Erythroblast (primary cell): ENCODE measurements around the gene AGK.

ENCODE experiments used
- GATA1 ChIP-seq: IDR thresholded peaks from 2 replicates; pipeline ENCODE4 v1.6.1; 2011; ENCODE audit warnings: low read depth, mild to moderate bottlenecking, control low read depth, low read length, moderate library complexity
- POLR2A ChIP-seq: IDR thresholded peaks from 2 replicates; pipeline ENCODE4 v1.6.1; 2011; ENCODE audit warnings: mild to moderate bottlenecking, low read length

GRCh38 chr7:141702892-141703291, 151.7 kb downstream of the AGK start:
- TF ChIP-seq POLR2A (no peak), GATA1 (no peak)
